GM23338 (cell line): Measurements from ENCODE around the gene SLC2A4RG. TPM values are rescaled to one million over a fixed set of nuclear protein-coding genes. Genes with fewer than 3 reads are reported as not detected.

Source experiments
- ATAC-seq: fragments of 200-7000 bp; cut with Tn5 transposase; 3 replicates; pipeline ENCODE4 v1.9.1; 2020
- DNase-seq: peaks from one replicate; pipeline ENCODE4 v3.0.0-alpha.2; 2015; ENCODE audit warnings: low spot score
- H2AFZ ChIP-seq: fragments of 200-600 bp; sonication (generic); 2 replicates; pipeline ENCODE4 v1.8.0; 2016; ENCODE audit warnings: antibody characterized with exemption, mild to moderate bottlenecking, moderate library complexity
- H3F3A ChIP-seq: fragments of 200-600 bp; sonication (generic); replicated peaks from 2 replicates; pipeline ENCODE4 v1.8.0; 2017; ENCODE audit warnings: antibody characterized with exemption, mixed run types, low read depth
- H3K27ac ChIP-seq: fragments of 200-600 bp; sonication (generic); 2 replicates; pipeline ENCODE4 v1.6.1; 2016; ENCODE audit warnings: low read depth
- H3K27me3 ChIP-seq: fragments of 200-600 bp; sonication (generic); 2 replicates; pipeline ENCODE4 v1.8.0; 2016; ENCODE audit warnings: mild to moderate bottlenecking, mixed run types, moderate library complexity; ENCODE audit not compliant: insufficient read depth
- H3K36me3 ChIP-seq: fragments of 200-600 bp; sonication (generic); 2 replicates; pipeline ENCODE4 v1.8.0; 2016; ENCODE audit warnings: mild to moderate bottlenecking; ENCODE audit not compliant: insufficient read depth
- H3K4me1 ChIP-seq: fragments of 200-600 bp; sonication (generic); 2 replicates; pipeline ENCODE4 v1.8.0; 2016; ENCODE audit warnings: mild to moderate bottlenecking, moderate library complexity; ENCODE audit not compliant: insufficient read depth
- H3K4me2 ChIP-seq: fragments of 200-600 bp; sonication (generic); 2 replicates; pipeline ENCODE4 v1.7.1; 2017; ENCODE audit warnings: mixed run types
- H3K4me3 ChIP-seq: fragments of 200-600 bp; sonication (generic); 2 replicates; pipeline ENCODE4 v1.6.1; 2016; ENCODE audit warnings: mixed run types
- H3K79me2 ChIP-seq: fragments of 200-600 bp; sonication (generic); replicated peaks from 2 replicates; pipeline ENCODE4 v1.8.0; 2017; ENCODE audit warnings: mild to moderate bottlenecking; ENCODE audit not compliant: insufficient read depth
- H3K9me2 ChIP-seq: fragments of 200-600 bp; sonication (generic); 2 replicates; pipeline ENCODE4 v1.8.0; 2017; ENCODE audit not compliant: insufficient read depth
- H4K20me1 ChIP-seq: fragments of 200-600 bp; sonication (generic); replicated peaks from 2 replicates; pipeline ENCODE4 v1.8.0; 2017; ENCODE audit warnings: mild to moderate bottlenecking; ENCODE audit not compliant: insufficient read depth
- H3K27ac Mint-ChIP-seq: 2 replicates; pipeline ENCODE4 v1.8.0; 2020; ENCODE audit warnings: inconsistent platforms, mild to moderate bottlenecking, moderate library complexity, mixed read lengths
- H3K27me3 Mint-ChIP-seq: 3 replicates; pipeline ENCODE4 v1.8.0; 2022; ENCODE audit warnings: low read depth, mild to moderate bottlenecking, moderate library complexity, mixed read lengths, inconsistent platforms; ENCODE audit not compliant: insufficient read depth, poor library complexity
- H3K36me3 Mint-ChIP-seq: 3 replicates; pipeline ENCODE4 v1.8.0; 2021; ENCODE audit warnings: low read depth, mild to moderate bottlenecking, inconsistent platforms, moderate library complexity, mixed read lengths
- H3K4me1 Mint-ChIP-seq: 3 replicates; pipeline ENCODE4 v1.8.0; 2020; ENCODE audit warnings: mild to moderate bottlenecking, inconsistent platforms, mixed read lengths
- H3K4me3 Mint-ChIP-seq: 3 replicates; pipeline ENCODE4 v1.8.0; 2021; ENCODE audit warnings: moderate library complexity, mild to moderate bottlenecking, inconsistent platforms, mixed read lengths
- H3K9me3 Mint-ChIP-seq: 3 replicates; pipeline ENCODE4 v1.8.0; 2020; ENCODE audit warnings: moderate library complexity, mild to moderate bottlenecking, inconsistent platforms, mixed read lengths
- CREB1 ChIP-seq: fragments of 250-450 bp; sonication (Bioruptor Pico); IDR thresholded peaks from 2 replicates; pipeline ENCODE4 v1.5.0; 2020; ENCODE audit warnings: low read depth, mild to moderate bottlenecking, moderate library complexity
- CTCF ChIP-seq, 2 experiments: fragments of 200-600 bp in 1 of 2; sonication (generic) in 1 of 2; conservative IDR thresholded peaks; 2 replicates each; pipeline versions ENCODE4 v1.5.1 to v1.6.1; 2016 to 2017; ENCODE audit warnings: antibody characterized with exemption in 2 of 2, low read depth in 2 of 2, mild to moderate bottlenecking in 2 of 2, moderate library complexity in 1 of 2
- ETS1 ChIP-seq: IDR thresholded peaks from 2 replicates; pipeline ENCODE4 v1.6.1; 2016; ENCODE audit warnings: antibody characterized with exemption
- EZH2 ChIP-seq: fragments of 200-600 bp; sonication (generic); IDR thresholded peaks from one replicate; pipeline ENCODE4 v1.8.0; 2017; ENCODE audit warnings: antibody characterized with exemption, mild to moderate bottlenecking, low read depth; ENCODE audit not compliant: unreplicated experiment
- EZH2phosphoT487 ChIP-seq: fragments of 200-600 bp; sonication (generic); IDR thresholded peaks from one replicate; pipeline ENCODE4 v1.8.1; 2018; ENCODE audit warnings: antibody characterized with exemption; ENCODE audit not compliant: unreplicated experiment
- JUNB ChIP-seq: IDR thresholded peaks from one replicate; pipeline ENCODE4 v1.6.1; 2016; ENCODE audit warnings: antibody characterized with exemption; ENCODE audit not compliant: unreplicated experiment
- NANOG ChIP-seq: IDR thresholded peaks from 2 replicates; pipeline ENCODE4 v1.6.1; 2016; ENCODE audit warnings: antibody characterized with exemption, borderline replicate concordance
- POLR2AphosphoS5 ChIP-seq: IDR thresholded peaks from 2 replicates; pipeline ENCODE4 v1.6.1; 2016; ENCODE audit warnings: antibody characterized with exemption, low read depth
- REST ChIP-seq: IDR thresholded peaks from one replicate; pipeline ENCODE4 v1.6.1; 2018; ENCODE audit warnings: antibody characterized with exemption; ENCODE audit not compliant: unreplicated experiment
- STAT1 ChIP-seq: IDR thresholded peaks from one replicate; pipeline ENCODE4 v1.6.1; 2016; ENCODE audit warnings: antibody characterized with exemption; ENCODE audit not compliant: unreplicated experiment
- ZNF114 ChIP-seq: fragments of 250-450 bp; sonication (Bioruptor Pico); IDR thresholded peaks from 2 replicates; pipeline ENCODE4 v1.5.0; 2020; ENCODE audit warnings: mild to moderate bottlenecking, moderate library complexity
- ZNF331 ChIP-seq: fragments of 250-450 bp; sonication (Bioruptor Pico); IDR thresholded peaks from 2 replicates; pipeline ENCODE4 v1.5.0; 2020; ENCODE audit warnings: low read depth, mild to moderate bottlenecking, moderate library complexity
- ZNF462 ChIP-seq: fragments of 250-450 bp; sonication (Bioruptor Pico); IDR thresholded peaks from 2 replicates; pipeline ENCODE4 v1.5.0; 2020; ENCODE audit warnings: mild to moderate bottlenecking, moderate library complexity
- polyA plus RNA-seq: library from polyadenylated mRNA; unstranded; fragments of >200 nt; fragmentation: Nextera tagmentation; extraction: Ambion mirVana; gene quantifications from 2 replicates; pipeline ENCODE4 v1.2.1, GENCODE V29; 2016
- total RNA-seq: library from RNA; depleted of rRNA; stranded (reverse); fragments of >200 nt; shearing (Covaris generic); gene quantifications from 2 replicates; pipeline ENCODE4 v1.2.3, GENCODE V29; 2014

The SLC2A4RG gene
- total and polyA plus RNA-seq, 2 experiments from 2014 or later = 22.8 to 42.0 TPM

GRCh38 chr20:63695424-63696305, 43.9 kb upstream of the SLC2A4RG start:
- Histone ChIP-seq H3F3A (peaks cover 4% of the 10 kb centered on the region; the same call in 1 of the 2 replicates), H4K20me1 (no peaks in the 10 kb centered on the region), H3K27me3 (no peaks in the 10 kb centered on the region), H3K27ac (no peak overlapping the region), H3K79me2 (no peaks in the 10 kb centered on the region), H3K4me2 (peak overlapping the region; percentile 88), H3K4me1 (no peaks in the 10 kb centered on the region), H3K9me2 (no peaks in the 10 kb centered on the region), H3K4me3 (peak overlapping the region; percentile 65), H3K36me3 (no peaks in the 10 kb centered on the region), H2AFZ (no peak overlapping the region)
- H3K9me3 Mint-ChIP-seq = peaks cover 14% of the 10 kb centered on the region; the same call in 2 of the 3 replicates
- H3K27me3 Mint-ChIP-seq = peaks cover 32% of the 10 kb centered on the region
- TF ChIP-seq EZH2phosphoT487 = no peak
- no peak for TF ChIP-seq CREB1 (CRISPR knock-in tag)
- TF ChIP-seq ZNF462 (CRISPR knock-in tag) = no peak
- no peak for TF ChIP-seq EZH2
- no peak for TF ChIP-seq REST
- TF ChIP-seq NANOG = no peak
- no peak for TF ChIP-seq POLR2AphosphoS5
- TF ChIP-seq ETS1 = no peak
- no peak for TF ChIP-seq CTCF (conservative IDR thresholded peaks at IDR 0.05; ENCODE audit: low read depth in 2 of 2)
- no peak for TF ChIP-seq ZNF331 (CRISPR knock-in tag)
- TF ChIP-seq STAT1 = no peak
- TF ChIP-seq JUNB = no peak
- TF ChIP-seq ZNF114 = no peak
- no peak for DNase-seq
- no peak for ATAC-seq
- peak overlapping the region; percentile 61; the same call in 2 of the 3 replicates for H3K4me3 Mint-ChIP-seq
- peaks cover 3% of the 10 kb centered on the region; the same call in 2 of the 3 replicates for H3K4me1 Mint-ChIP-seq
- peaks cover 27% of the 10 kb centered on the region for H3K36me3 Mint-ChIP-seq
- no peak overlapping the region for H3K27ac Mint-ChIP-seq
